ENCODE data around the gene MISP.
A peak's percentile ranks its signal among the peaks of the same experiment; 100 is the strongest.

Gene MISP

GRCh38 chr19:799076-799881 is 48.4 kb downstream of the MISP start:
- DNase-seq, result no peak

- no peak for DNase-seq
Observed at GRCh38 chr19:800360-801029, 49.6 kb downstream of the MISP start.

GRCh38 chr19:801030-801860 is 50.3 kb downstream of the MISP start:
- DNase-seq, result peak; percentile 75

DNA sequence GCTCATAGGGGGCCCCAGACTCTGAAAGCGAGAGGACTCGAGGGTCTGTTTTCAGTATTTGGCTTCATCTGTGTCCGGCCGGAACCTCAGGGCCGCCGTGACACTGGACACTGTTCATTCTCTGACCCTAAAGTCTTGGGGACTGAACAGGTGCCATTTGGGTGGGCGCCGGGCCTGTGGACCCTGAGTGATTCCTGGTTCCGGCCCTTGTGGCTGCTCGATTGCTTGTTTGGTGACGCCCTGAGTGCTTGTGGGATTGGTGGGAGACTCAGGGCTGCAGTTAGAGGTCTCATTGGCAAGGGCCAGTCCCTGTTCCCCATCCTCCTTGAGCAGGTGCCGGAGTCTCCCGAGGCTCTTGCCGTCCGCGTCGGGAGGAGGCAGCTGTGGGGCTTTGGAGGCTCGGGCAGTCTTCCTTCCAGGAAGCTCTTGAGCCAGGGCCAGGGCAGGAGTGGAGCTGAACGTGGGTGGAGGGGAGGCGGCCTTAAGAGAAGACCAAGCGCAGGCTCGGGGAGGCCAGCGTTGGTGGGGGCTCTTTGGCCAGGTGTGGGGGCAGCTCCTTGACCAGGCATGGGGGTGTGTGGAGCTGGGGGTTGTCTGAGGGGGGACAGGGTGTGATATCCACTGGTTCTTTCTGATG is 51.1 kb downstream of the MISP start:
- no peak for DNase-seq

DNA sequence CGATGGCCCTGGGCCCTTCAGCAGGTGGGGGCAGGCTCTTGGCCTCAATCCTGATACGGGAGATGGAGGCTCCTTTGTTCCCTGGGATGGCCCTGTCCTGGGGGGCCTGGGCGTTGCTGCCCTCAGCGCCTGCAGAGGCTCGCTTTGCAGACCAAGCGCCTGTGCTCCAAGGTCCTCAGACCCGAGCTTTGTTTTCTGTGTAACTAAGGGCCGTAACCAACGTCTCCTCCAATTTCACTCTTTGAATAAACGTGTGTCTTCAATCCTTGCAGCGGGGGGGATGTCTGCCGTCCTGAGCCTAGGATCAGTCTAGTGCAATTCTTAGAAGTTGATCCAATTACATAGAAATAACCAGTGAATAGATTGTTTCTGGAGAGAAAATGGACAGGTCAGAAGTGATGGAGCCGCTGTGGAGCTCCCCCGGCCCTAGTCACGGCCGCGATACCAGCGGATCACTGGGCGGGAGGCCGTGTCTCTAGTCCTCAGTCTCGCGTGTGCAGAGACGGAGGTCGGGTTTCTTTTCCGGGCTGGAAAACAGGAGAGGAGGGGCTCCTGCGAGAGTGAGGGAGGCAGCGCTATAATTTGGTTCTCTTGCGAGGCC is 51.7 kb downstream of the MISP start:
- peak; percentile 40 for DNase-seq

GRCh38 chr19:803099-803561 is 52.2 kb downstream of the MISP start:
- DNase-seq, result no peak

GRCh38 chr19:803686-804418 is 52.9 kb downstream of the MISP start:
- DNase-seq, result no peak

DNA sequence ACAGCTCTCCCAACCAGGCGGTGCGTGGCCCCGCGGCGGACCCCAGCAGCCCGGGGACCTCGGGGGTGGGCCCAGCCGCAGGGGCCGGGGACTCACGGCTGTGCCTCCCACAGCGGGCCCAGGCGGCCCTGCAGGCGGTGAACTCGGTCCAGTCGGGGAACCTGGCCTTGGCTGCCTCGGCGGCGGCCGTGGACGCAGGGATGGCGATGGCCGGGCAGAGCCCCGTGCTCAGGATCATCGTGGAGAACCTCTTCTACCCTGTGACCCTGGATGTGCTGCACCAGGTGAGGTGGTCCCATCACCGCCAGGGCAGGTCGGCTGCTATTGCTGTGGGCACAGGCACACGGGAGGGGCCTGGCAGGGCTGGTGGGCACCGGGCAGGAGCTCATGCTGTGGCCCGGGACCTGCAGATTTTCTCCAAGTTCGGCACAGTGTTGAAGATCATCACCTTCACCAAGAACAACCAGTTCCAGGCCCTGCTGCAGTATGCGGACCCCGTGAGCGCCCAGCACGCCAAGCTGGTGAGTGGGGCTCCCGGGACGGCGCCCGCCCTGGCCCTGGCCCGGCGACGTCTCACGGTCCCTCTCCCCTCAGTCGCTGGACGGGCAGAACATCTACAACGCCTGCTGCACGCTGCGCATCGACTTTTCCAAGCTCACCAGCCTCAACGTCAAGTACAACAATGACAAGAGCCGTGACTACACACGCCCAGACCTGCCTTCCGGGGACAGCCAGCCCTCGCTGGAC is 53.7 kb downstream of the MISP start:
- no peak for DNase-seq

GRCh38 chr19:805166-805551 is 54.2 kb downstream of the MISP start:
- DNase-seq, result no peak

- no peak for DNase-seq
Observed at GRCh38 chr19:805600-806550, 55.0 kb downstream of the MISP start.

- no peak for DNase-seq
Observed at GRCh38 chr19:806815-807421, 56.0 kb downstream of the MISP start.

GRCh38 chr19:807627-808422 is 56.9 kb downstream of the MISP start:
- no peak for DNase-seq

DNA sequence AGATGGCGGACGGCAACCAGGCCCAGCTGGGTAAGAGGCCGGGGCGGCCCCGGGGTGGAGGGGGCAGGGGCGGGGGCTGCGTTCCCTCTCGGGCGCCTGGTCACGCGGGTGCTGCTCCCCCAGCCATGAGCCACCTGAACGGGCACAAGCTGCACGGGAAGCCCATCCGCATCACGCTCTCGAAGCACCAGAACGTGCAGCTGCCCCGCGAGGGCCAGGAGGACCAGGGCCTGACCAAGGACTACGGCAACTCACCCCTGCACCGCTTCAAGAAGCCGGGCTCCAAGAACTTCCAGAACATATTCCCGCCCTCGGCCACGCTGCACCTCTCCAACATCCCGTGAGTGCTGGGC is 57.5 kb downstream of the MISP start:
- no peak for DNase-seq

- no peak for DNase-seq
Observed at GRCh38 chr19:810077-810855, 59.4 kb downstream of the MISP start.

GRCh38 chr19:810883-811489 is 60.1 kb downstream of the MISP start:
- DNase-seq, result no peak

DNA sequence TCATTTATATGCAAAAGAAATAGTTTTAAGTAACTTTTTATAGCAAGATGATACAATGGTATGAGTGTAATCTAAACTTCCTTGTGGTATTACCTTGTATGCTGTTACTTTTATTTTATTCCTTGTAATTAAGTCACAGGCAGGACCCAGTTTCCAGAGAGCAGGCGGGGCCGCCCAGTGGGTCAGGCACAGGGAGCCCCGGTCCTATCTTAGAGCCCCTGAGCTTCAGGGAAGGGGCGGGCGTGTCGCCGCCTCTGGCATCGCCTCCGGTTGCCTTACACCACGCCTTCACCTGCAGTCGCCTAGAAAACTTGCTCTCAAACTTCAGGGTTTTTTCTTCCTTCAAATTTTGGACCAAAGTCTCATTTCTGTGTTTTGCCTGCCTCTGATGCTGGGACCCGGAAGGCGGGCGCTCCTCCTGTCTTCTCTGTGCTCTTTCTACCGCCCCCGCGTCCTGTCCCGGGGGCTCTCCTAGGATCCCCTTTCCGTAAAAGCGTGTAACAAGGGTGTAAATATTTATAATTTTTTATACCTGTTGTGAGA is 60.7 kb downstream of the MISP start:
- DNase-seq, result no peak

Data from NCI-H2029 (cell line).